Ishikawa (cell line): ENCODE data around the gene TMEM266.

Experiments
- CEBPB ChIP-seq: IDR thresholded peaks from 2 replicates; pipeline ENCODE4 v1.6.1; 2012
- EP300 ChIP-seq: IDR thresholded peaks from 2 replicates; pipeline ENCODE4 v1.6.1; 2012; ENCODE audit warnings: borderline replicate concordance
- RAD21 ChIP-seq: IDR thresholded peaks from 2 replicates; pipeline ENCODE4 v1.6.1; 2012; ENCODE audit warnings: low read depth
- YY1 ChIP-seq: IDR thresholded peaks from 2 replicates; pipeline ENCODE4 v1.6.1; 2012; ENCODE audit warnings: low read depth
- TF ChIP-seq, protein P1 (sequence below): IDR thresholded peaks from 2 replicates; pipeline ENCODE4 v1.6.1; 2012; ENCODE audit warnings: low read depth, mild to moderate bottlenecking
- TF ChIP-seq, protein P2 (sequence below): IDR thresholded peaks from 2 replicates; pipeline ENCODE4 v1.6.1; 2012

DNA sequence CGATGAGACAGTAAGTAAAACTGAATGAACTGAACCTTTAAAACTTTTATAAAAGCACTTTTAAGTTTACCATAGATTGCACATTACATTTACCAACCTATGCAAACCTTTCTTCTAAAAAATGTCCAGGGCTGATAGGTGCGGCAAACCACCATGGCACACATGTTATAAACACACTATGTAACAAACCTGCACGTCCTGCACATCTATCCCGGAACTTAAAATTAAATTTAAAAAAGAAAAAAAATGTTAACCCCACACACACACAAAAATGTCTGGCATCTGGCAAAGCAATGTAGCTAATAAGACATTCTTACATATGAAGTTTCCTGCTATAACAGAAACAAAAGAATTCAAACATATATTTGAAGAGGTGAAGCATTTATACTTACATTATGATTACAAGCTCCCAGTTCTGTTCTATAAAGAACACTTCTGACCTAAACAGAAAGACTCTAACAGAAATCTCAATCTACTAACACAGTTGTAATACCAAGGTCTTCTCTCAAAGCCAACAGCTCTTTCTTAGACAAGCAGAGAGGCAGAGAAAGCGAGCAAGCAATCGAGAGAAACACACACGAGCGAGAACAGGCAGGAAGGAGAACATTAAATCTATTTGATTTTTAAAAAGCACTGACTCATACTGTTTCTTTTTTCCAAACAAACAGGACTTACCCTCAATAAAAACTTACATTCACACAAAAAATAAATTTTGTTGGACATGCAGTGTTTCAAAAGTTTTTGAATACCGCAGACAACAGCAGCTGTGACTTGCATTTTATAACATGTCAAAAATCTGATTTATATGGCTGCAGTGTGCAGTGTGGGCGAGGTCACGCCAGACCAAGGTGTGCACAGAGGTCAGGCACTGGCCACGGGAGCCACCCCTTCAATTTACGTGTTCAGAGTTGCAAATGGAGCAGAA lies 47.9 kb upstream of the TMEM266 start, which contains the start of gene NRG4:
- TF ChIP-seq YY1, result 0 out of 2 replicates have a peak, but pooled peaks have one; percentile 23
- peak; percentile 43; the same call in 1 of the 2 replicates for TF ChIP-seq EP300
- TF ChIP-seq, protein P1, sequence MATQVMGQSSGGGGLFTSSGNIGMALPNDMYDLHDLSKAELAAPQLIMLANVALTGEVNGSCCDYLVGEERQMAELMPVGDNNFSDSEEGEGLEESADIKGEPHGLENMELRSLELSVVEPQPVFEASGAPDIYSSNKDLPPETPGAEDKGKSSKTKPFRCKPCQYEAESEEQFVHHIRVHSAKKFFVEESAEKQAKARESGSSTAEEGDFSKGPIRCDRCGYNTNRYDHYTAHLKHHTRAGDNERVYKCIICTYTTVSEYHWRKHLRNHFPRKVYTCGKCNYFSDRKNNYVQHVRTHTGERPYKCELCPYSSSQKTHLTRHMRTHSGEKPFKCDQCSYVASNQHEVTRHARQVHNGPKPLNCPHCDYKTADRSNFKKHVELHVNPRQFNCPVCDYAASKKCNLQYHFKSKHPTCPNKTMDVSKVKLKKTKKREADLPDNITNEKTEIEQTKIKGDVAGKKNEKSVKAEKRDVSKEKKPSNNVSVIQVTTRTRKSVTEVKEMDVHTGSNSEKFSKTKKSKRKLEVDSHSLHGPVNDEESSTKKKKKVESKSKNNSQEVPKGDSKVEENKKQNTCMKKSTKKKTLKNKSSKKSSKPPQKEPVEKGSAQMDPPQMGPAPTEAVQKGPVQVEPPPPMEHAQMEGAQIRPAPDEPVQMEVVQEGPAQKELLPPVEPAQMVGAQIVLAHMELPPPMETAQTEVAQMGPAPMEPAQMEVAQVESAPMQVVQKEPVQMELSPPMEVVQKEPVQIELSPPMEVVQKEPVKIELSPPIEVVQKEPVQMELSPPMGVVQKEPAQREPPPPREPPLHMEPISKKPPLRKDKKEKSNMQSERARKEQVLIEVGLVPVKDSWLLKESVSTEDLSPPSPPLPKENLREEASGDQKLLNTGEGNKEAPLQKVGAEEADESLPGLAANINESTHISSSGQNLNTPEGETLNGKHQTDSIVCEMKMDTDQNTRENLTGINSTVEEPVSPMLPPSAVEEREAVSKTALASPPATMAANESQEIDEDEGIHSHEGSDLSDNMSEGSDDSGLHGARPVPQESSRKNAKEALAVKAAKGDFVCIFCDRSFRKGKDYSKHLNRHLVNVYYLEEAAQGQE, result no peak
- TF ChIP-seq, protein P2, sequence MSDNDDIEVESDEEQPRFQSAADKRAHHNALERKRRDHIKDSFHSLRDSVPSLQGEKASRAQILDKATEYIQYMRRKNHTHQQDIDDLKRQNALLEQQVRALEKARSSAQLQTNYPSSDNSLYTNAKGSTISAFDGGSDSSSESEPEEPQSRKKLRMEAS, result peak; percentile 67; the same call in 1 of the 2 replicates
- TF ChIP-seq CEBPB, result no peak
- no peak for TF ChIP-seq RAD21
